HL-60 (cell line): ENCODE results near the gene MYBL2.

Experiments used
- CTCF ChIP-seq: IDR thresholded peaks from one replicate; pipeline ENCODE4 v1.5.1; 2011; ENCODE audit warnings: low read length, control low read depth, inconsistent platforms; ENCODE audit not compliant: insufficient read depth
- GABPA ChIP-seq: IDR thresholded peaks from 2 replicates; pipeline ENCODE4 v1.6.1; 2012; ENCODE audit warnings: low read depth
- POLR2AphosphoS5 ChIP-seq: IDR thresholded peaks from 2 replicates; pipeline ENCODE4 v1.6.1; 2012; ENCODE audit warnings: low read depth
- REST ChIP-seq: IDR thresholded peaks from 2 replicates; pipeline ENCODE4 v1.6.1; 2012; ENCODE audit warnings: low read depth; ENCODE audit not compliant: insufficient replicate concordance
- SPI1 ChIP-seq: IDR thresholded peaks from 2 replicates; pipeline ENCODE4 v1.6.1; 2012; ENCODE audit warnings: low read depth, mild to moderate bottlenecking, borderline replicate concordance

- no peak for TF ChIP-seq POLR2AphosphoS5
- TF ChIP-seq CTCF = no peak
- no peak for TF ChIP-seq GABPA
- no peak for TF ChIP-seq REST
- no peak for TF ChIP-seq SPI1
These were observed 24.2 kb downstream of the MYBL2 start for GRCh38 chr20:43690943-43691598.
